ENCODE measurements around the gene TP73.
"Not testable (repeated sequence)": the region's sequence is repeated elsewhere in the genome, so short reads cannot be mapped to it uniquely, and the experiment has no call there.

The TP73 gene

GRCh38 chr1:3741566-3742438 lies 89.5 kb downstream of the TP73 start:
- DNase-seq (ENCODE audit: low spot score) (no peak), FAIRE-seq (no peak)

- DNase-seq (ENCODE audit: low spot score) (no peak), FAIRE-seq (no peak)
Measured at GRCh38 chr1:3742439-3743298, 90.4 kb downstream of the TP73 start.

GRCh38 chr1:3743421-3743820 lies 91.1 kb downstream of the TP73 start:
- FAIRE-seq (no peak), DNase-seq (ENCODE audit: low spot score) (no peak)

- DNase-seq (ENCODE audit: low spot score) (no peak), FAIRE-seq (no peak)
Measured at GRCh38 chr1:3743826-3744225, 91.5 kb downstream of the TP73 start.

- no peak for FAIRE-seq
- DNase-seq (ENCODE audit: low spot score) = no peak
Measured at GRCh38 chr1:3744646-3745045, 92.3 kb downstream of the TP73 start.

- no peak for FAIRE-seq
- no peak for DNase-seq (ENCODE audit: low spot score)
Measured at GRCh38 chr1:3745071-3745470, 92.8 kb downstream of the TP73 start.

GRCh38 chr1:3745590-3746381 lies 93.5 kb downstream of the TP73 start:
- DNase-seq (ENCODE audit: low spot score) (no peak), FAIRE-seq (no peak)

- DNase-seq (ENCODE audit: low spot score) (no peak), FAIRE-seq (no peak)
Measured at GRCh38 chr1:3746389-3746829, 94.1 kb downstream of the TP73 start.

GRCh38 chr1:3746830-3747521 lies 94.7 kb downstream of the TP73 start:
- FAIRE-seq = no peak
- DNase-seq (ENCODE audit: low spot score) = peak; percentile 73

- FAIRE-seq (no peak), DNase-seq (ENCODE audit: low spot score) (no peak)
Measured at GRCh38 chr1:3747522-3747848, 95.2 kb downstream of the TP73 start.

GRCh38 chr1:3747903-3748302 lies 95.6 kb downstream of the TP73 start:
- no peak for FAIRE-seq
- DNase-seq (ENCODE audit: low spot score) = no peak

- not testable (repeated sequence) for FAIRE-seq; DNase-seq (ENCODE audit: low spot score)
Measured at GRCh38 chr1:3748316-3748900, 96.1 kb downstream of the TP73 start.

- FAIRE-seq = no peak
- DNase-seq (ENCODE audit: low spot score) = no peak
Measured at GRCh38 chr1:3749512-3749911, 97.2 kb downstream of the TP73 start.

- DNase-seq (ENCODE audit: low spot score) (no peak), FAIRE-seq (no peak)
Measured at GRCh38 chr1:3750741-3751140, 98.4 kb downstream of the TP73 start.

- no peak for FAIRE-seq
Measured at GRCh38 chr1:3752400-3752945, 100.2 kb downstream of the TP73 start, which contains the start of gene CCDC27. Gene CCDC27 (plus strand): TSS chr1:3752450. CDS start chr1:3752482, 32 bp downstream.

GRCh38 chr1:3753656-3754454 lies 101.5 kb downstream of the TP73 start:
- no peak for DNase-seq (ENCODE audit: low spot score)
- no peak for FAIRE-seq

More at GRCh38 chr1:3752400-3752945, 100.2 kb downstream of the TP73 start, which contains the start of gene CCDC27:
- no peak for DNase-seq (ENCODE audit: low spot score)

GRCh38 chr1:3756394-3756793 lies 104.1 kb downstream of the TP73 start:
- DNase-seq (ENCODE audit: low spot score) (no peak), FAIRE-seq (no peak)

GRCh38 chr1:3759164-3759563 lies 106.8 kb downstream of the TP73 start:
- no peak for FAIRE-seq
- DNase-seq (ENCODE audit: low spot score) = no peak

- FAIRE-seq = no peak
- no peak for DNase-seq (ENCODE audit: low spot score)
Measured at GRCh38 chr1:3759796-3760195, 107.5 kb downstream of the TP73 start.
